Measurements from ENCODE around the gene HECW1. TPM values are rescaled to one million over a fixed set of nuclear protein-coding genes. Genes with fewer than 3 reads are reported as not detected.

Gene HECW1
- total RNA-seq, 8 experiments from 2014 or later: 0.09 to 16.7 (median 10.6) TPM

DNA sequence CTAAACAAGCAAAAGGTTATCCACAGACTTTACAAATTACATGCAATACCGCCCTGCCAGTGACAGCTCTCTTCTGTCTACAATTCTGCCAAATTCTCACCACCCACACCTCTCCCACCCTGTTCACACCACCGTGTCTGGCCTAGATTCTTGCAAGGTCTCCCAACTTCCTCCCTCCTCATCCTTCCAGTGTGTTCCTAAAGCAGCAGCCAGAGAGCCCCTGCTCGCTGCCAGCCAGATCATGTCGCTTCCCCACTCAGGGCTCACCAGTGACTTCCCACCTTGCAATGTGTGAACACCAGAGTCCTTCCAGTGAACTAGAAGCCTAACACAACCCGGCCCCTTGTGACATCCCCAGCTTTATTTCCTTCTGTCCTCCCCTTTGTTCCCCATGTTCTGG lies 121.6 kb downstream of the HECW1 start:
- in situ Hi-C loops (cut with MboI; ENCODE audit: low pct_unique_long_range_greater_than_20kb in 2 of 9, low sequenced_read_pairs in 9 of 9, unreplicated experiment in 9 of 9): no loop called here
- Histone ChIP-seq H3K4me1 (replicated peaks in 1 of 2) (no peaks in the 10 kb centered on the region), H3K4me3 (no peak overlapping the region), H3K27ac (no peak overlapping the region)
- no peak for ATAC-seq (replicated peaks in 6 of 8)
- WGBS, 10 experiments: 37 to 100% (median 50%) methylated on average over 1 to 5 of the region's 5 CpGs; no CpG with 5 or more reads in 3 of the 10 experiments

DNA sequence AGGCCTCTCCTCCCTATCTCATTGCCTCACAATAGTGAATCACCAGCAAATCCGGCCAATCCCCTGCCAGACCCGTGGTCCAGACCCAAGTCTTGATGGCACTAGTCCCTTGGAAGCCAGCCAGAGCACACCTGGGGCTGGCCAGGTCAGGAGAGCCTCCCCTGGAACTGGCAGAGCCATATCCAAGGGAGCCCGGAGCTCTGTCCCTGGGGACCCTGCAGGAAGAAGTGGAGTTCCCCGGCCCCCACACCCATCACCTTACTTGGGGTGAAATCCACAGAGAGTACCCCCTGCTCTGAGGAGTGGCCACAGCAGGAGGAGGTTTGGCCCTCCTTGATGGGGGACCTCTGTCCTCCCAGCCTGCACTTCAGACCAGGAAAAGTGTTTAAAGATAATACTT lies 122.5 kb downstream of the HECW1 start:
- Histone ChIP-seq H3K27ac (no peak overlapping the region), H3K4me3 (no peak overlapping the region), H3K4me1 (replicated peaks in 1 of 2) (no peaks in the 10 kb centered on the region)
- WGBS, 10 experiments: 30 to 86% (median 57%) methylated on average over 1 to 3 of the region's 4 CpGs; no CpG with 5 or more reads in 6 of the 10 experiments
- in situ Hi-C loops (cut with MboI; ENCODE audit: low pct_unique_long_range_greater_than_20kb in 2 of 9, low sequenced_read_pairs in 9 of 9, unreplicated experiment in 9 of 9): no loop called here
- no peak for ATAC-seq (replicated peaks in 6 of 8)

GRCh38 chr7:43240565-43240964 lies 128.1 kb downstream of the HECW1 start:
- H3K4me3 ChIP-seq: no peak overlapping the region
- in situ Hi-C loops (cut with MboI; ENCODE audit: low pct_unique_long_range_greater_than_20kb in 2 of 9, low sequenced_read_pairs in 9 of 9, unreplicated experiment in 9 of 9): no loop called here
- no peak overlapping the region for H3K27ac ChIP-seq
- 40 to 100% (median 92%) methylated on average over 1 to 2 of the region's 6 CpGs; no CpG with 5 or more reads in 5 of the 10 experiments for WGBS, 10 experiments
- ATAC-seq (replicated peaks in 6 of 8): no peak
- no peaks in the 10 kb centered on the region for H3K4me1 ChIP-seq (replicated peaks in 1 of 2)

- Histone ChIP-seq H3K4me1 (replicated peaks in 1 of 2) (no peaks in the 10 kb centered on the region), H3K4me3 (no peak overlapping the region), H3K27ac (no peak overlapping the region)
- 77 to 100% (median 94%) methylated on average over 1 to 6 of the region's 13 CpGs; no CpG with 5 or more reads in 1 of the 10 experiments for WGBS, 10 experiments
- peak in 2 of 8 experiments; percentile 10 to 36 for ATAC-seq (replicated peaks in 6 of 8)
- in situ Hi-C loops (cut with MboI; ENCODE audit: low pct_unique_long_range_greater_than_20kb in 2 of 9, low sequenced_read_pairs in 9 of 9, unreplicated experiment in 9 of 9): no loop called here
Measured at GRCh38 chr7:43242628-43243255, 130.3 kb downstream of the HECW1 start.

GRCh38 chr7:43244232-43244631 lies 131.8 kb downstream of the HECW1 start:
- Histone ChIP-seq H3K4me1 (replicated peaks in 1 of 2) (no peaks in the 10 kb centered on the region), H3K27ac (no peak overlapping the region), H3K4me3 (no peak overlapping the region)
- ATAC-seq (replicated peaks in 6 of 8): peak in 2 of 8 experiments; percentile 35 to 53
- WGBS, 10 experiments: 20 to 100% (median 80%) methylated on average over 1 to 3 of the region's 3 CpGs; no CpG with 5 or more reads in 4 of the 10 experiments
- in situ Hi-C loops (cut with MboI; ENCODE audit: low pct_unique_long_range_greater_than_20kb in 2 of 9, low sequenced_read_pairs in 9 of 9, unreplicated experiment in 9 of 9): no loop called here

GRCh38 chr7:43244784-43245183 lies 132.3 kb downstream of the HECW1 start:
- ATAC-seq (replicated peaks in 6 of 8): peak in 6 of 8 experiments; percentile 53 to 91 (median 80)
- 50 to 96% (median 56%) methylated on average over 1 to 6 of the region's 6 CpGs; no CpG with 5 or more reads in 7 of the 10 experiments for WGBS, 10 experiments
- Histone ChIP-seq H3K4me3 (no peak overlapping the region), H3K27ac (no peak overlapping the region), H3K4me1 (replicated peaks in 1 of 2) (no peaks in the 10 kb centered on the region)
- in situ Hi-C loops (cut with MboI; ENCODE audit: low pct_unique_long_range_greater_than_20kb in 2 of 9, low sequenced_read_pairs in 9 of 9, unreplicated experiment in 9 of 9): no loop called here

GRCh38 chr7:43247757-43248156 lies 135.3 kb downstream of the HECW1 start:
- Histone ChIP-seq H3K27ac (no peak overlapping the region), H3K4me1 (replicated peaks in 1 of 2) (no peaks in the 10 kb centered on the region), H3K4me3 (no peak overlapping the region)
- no peak for ATAC-seq (replicated peaks in 6 of 8)
- in situ Hi-C loops (cut with MboI; ENCODE audit: low pct_unique_long_range_greater_than_20kb in 2 of 9, low sequenced_read_pairs in 9 of 9, unreplicated experiment in 9 of 9): no loop called here

- no CpG with 5 or more reads among the region's 4 CpGs for WGBS, 10 experiments
- no peak for ATAC-seq (replicated peaks in 6 of 8)
- Histone ChIP-seq H3K4me3 (no peak overlapping the region), H3K4me1 (replicated peaks in 1 of 2) (no peaks in the 10 kb centered on the region), H3K27ac (no peak overlapping the region)
- in situ Hi-C loops (cut with MboI; ENCODE audit: low pct_unique_long_range_greater_than_20kb in 2 of 9, low sequenced_read_pairs in 9 of 9, unreplicated experiment in 9 of 9): no loop called here
Measured at GRCh38 chr7:43248553-43248952, 136.1 kb downstream of the HECW1 start.

DNA sequence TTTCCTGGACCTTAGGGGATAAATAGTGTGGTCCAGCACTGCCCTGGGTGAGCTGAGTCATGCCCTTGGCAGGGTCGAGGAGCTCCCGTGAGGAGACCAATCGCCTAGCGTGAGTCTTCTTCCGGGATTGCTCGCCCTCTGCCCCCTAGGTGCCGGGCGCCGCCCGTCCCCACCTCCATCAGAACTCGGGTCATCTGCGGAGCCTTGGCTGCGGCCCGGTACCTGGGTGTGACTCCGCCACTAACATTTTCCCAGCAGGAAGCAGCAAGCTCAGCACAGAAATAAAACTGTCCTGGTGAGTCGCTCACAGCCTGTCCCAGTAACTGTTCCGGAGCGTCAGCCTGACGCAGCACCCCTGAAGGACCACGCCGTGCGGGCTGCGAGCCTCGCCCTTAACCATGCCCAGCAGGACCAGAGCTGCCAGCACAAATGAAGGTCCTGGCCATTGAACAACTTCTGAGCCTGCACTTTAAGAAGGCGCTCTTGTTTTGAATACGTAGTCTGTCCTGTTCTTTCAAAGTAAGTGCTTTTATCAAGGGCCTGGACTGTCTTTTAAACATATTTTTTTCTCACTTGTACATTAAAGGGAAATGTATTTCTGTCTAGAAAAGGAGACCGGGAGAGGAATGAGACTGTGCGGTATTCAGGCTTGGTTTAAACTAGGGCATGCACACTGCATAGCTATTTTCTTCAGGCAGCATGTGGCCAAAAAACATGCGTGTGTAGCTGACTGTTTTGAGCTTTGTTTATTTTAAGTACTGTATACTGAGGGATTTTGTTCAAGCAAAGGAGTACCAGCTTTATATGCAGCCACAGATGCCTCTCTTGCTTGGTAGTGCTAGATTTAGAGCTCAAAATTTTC lies 136.7 kb downstream of the HECW1 start:
- Histone ChIP-seq H3K4me1 (replicated peaks in 1 of 2) (peaks cover 0 to 4% of the 10 kb centered on the region in 2 donors), H3K4me3 (no peak overlapping the region), H3K27ac (no peak overlapping the region)
- in situ Hi-C loops (cut with MboI; ENCODE audit: low pct_unique_long_range_greater_than_20kb in 2 of 9, low sequenced_read_pairs in 9 of 9, unreplicated experiment in 9 of 9): no loop called here
- 0 to 95% (median 87%) methylated on average over 1 to 14 of the region's 29 CpGs; no CpG with 5 or more reads in 1 of the 10 experiments for WGBS, 10 experiments
- ATAC-seq (replicated peaks in 6 of 8): peak in 3 of 8 experiments; percentile 54 to 75 (median 65)

- Histone ChIP-seq H3K27ac (no peak overlapping the region), H3K4me1 (replicated peaks in 1 of 2) (peaks cover 0 to 5% of the 10 kb centered on the region in 2 donors), H3K4me3 (no peak overlapping the region)
- WGBS, 10 experiments: 28 to 100% (median 62%) methylated on average over 3 to 9 of the region's 9 CpGs; no CpG with 5 or more reads in 1 of the 10 experiments
- in situ Hi-C loops (cut with MboI; ENCODE audit: low pct_unique_long_range_greater_than_20kb in 2 of 9, low sequenced_read_pairs in 9 of 9, unreplicated experiment in 9 of 9): loop anchor here in 2 of 9 experiments (25.0 kb wide), 2 partner anchors 188 to 312 kb away; partner anchors contain the start of genes MRPL32 (in 1 of the 2) and PSMA2 (in 1 of the 2)
- no peak for ATAC-seq (replicated peaks in 6 of 8)
Measured at GRCh38 chr7:43249823-43250145, 137.3 kb downstream of the HECW1 start.

DNA sequence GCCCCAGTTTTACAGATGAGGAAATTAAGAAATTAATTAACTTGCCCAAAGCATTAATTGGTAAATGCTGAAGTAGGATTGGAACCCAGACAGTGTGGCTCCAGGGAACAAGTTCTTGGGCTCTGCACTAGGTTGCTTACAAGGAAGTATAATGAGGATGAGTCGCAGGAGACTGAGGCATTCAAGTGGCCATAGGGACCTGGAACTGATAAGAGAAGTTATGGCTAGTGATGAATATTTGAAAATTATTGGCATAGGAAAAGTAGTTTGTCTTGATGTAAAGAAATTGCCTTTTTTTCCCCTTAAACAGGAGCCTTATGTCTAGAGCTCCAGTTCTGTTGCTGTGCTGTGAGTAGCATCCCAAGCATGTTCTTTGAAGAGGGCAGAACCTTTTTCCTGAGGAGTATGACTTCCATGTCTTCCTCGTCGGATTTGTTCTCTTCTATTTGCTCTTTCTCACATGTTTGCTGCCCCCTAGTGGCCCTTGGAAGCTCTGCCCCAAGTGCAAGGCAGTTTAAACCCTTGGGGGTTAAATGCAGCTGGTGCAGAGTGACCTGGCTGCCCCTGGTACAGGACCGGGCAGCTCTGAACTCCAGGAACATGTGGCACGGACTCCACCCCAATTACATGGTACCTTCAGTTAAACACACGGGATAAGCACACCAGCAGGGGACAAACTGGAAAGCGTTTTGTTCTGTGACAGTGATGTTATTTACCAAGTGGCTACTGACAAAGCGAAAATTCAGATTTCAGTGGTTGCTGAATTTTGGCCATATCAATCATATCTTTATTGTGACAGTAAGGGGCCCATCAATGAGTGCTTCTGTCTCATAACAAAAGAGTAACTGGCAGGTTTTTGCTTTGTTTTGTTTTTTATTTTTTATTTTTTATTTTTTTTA lies 148.8 kb downstream of the HECW1 start:
- WGBS, 10 experiments: 25 to 90% (median 45%) methylated on average over 2 to 6 of the region's 8 CpGs
- peak in 6 of 8 experiments; percentile 29 to 97 (median 84) for ATAC-seq (replicated peaks in 6 of 8)
- Histone ChIP-seq H3K4me3 (no peak overlapping the region), H3K4me1 (replicated peaks in 1 of 2) (no peaks in the 10 kb centered on the region), H3K27ac (no peak overlapping the region)
- in situ Hi-C loops (cut with MboI; ENCODE audit: low pct_unique_long_range_greater_than_20kb in 2 of 9, low sequenced_read_pairs in 9 of 9, unreplicated experiment in 9 of 9): loop anchor here in 2 of 9 experiments (10.0 to 25.0 kb wide), 3 partner anchors 176 to 324 kb away; partner anchors contain the start of genes MRPL32 (in 1 of the 2) and PSMA2 (in 1 of the 2)

DNA sequence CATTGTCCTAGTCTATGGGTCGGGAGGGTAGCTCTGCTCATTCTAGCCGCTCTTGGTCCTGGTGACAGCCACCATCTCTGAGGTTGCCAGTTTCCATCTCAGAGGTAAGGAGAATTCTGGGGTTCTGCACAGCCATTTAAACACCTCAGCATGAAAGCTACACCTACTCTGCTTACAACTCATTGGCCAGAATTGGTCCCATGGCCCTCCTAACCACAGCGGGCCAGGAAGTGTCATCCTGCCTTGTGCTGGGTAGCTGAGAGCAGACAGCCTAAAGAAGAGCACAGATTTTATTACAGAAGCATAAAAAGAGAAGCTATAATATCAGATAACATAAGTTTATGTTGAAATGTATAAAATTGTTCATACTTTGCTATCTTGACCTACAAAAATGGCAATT lies 152.7 kb downstream of the HECW1 start:
- no peak for ATAC-seq (replicated peaks in 6 of 8)
- in situ Hi-C loops (cut with MboI; ENCODE audit: low pct_unique_long_range_greater_than_20kb in 2 of 9, low sequenced_read_pairs in 9 of 9, unreplicated experiment in 9 of 9): loop anchor here in 2 of 9 experiments (10.0 to 25.0 kb wide), 3 partner anchors 172 to 328 kb away; partner anchors contain the start of genes MRPL32 (in 1 of the 2) and PSMA2 (in 1 of the 2)
- 80 to 100% (median 91%) methylated on average over 1 to 3 of the region's 3 CpGs; no CpG with 5 or more reads in 4 of the 10 experiments for WGBS, 10 experiments
- Histone ChIP-seq H3K4me1 (replicated peaks in 1 of 2) (no peaks in the 10 kb centered on the region), H3K4me3 (no peak overlapping the region), H3K27ac (no peak overlapping the region)
